HG02642 (cell line): ENCODE data around the gene SERPING1.
"Not testable (repeated sequence)": the region's sequence is repeated elsewhere in the genome, so short reads cannot be mapped to it uniquely, and the experiment has no call there.

Source experiments
- ATAC-seq: cut with Tn5 transposase; IDR thresholded peaks from one replicate; pipeline ENCODE4 v1.9.1; 2021; ENCODE audit warnings: mild to moderate bottlenecking; ENCODE audit not compliant: unreplicated experiment, poor library complexity

The SERPING1 gene

GRCh38 chr11:57649826-57650738 lies 52.6 kb downstream of the SERPING1 start, which contains the start of gene YPEL4:
TSS of gene YPEL4 (minus strand) at chr11:57649912. CDS start at chr11:57647107, 2,805 bp downstream.
- ATAC-seq = no peak

GRCh38 chr11:57650739-57651090 lies 53.2 kb downstream of the SERPING1 start:
- ATAC-seq = no peak

- ATAC-seq = no peak
Observed at GRCh38 chr11:57651408-57651807, 53.9 kb downstream of the SERPING1 start.

GRCh38 chr11:57652230-57652629 lies 54.7 kb downstream of the SERPING1 start:
- not testable (repeated sequence) for ATAC-seq

GRCh38 chr11:57652662-57653061 lies 55.2 kb downstream of the SERPING1 start:
- ATAC-seq = no peak

- ATAC-seq = no peak
Observed at GRCh38 chr11:57653163-57653562, 55.7 kb downstream of the SERPING1 start.

GRCh38 chr11:57656885-57657193 lies 59.4 kb downstream of the SERPING1 start:
- no peak for ATAC-seq

GRCh38 chr11:57657194-57658022 lies 59.9 kb downstream of the SERPING1 start, which contains the start of gene CLP1:
TSS of gene CLP1 (plus strand) at chr11:57657762. CDS start at chr11:57659477, 1,715 bp downstream.
- peak; percentile 99 for ATAC-seq

- no peak for ATAC-seq
Observed at GRCh38 chr11:57658023-57658361, 60.5 kb downstream of the SERPING1 start.

- no peak for ATAC-seq
Observed at GRCh38 chr11:57659669-57660068, 62.2 kb downstream of the SERPING1 start.

- no peak for ATAC-seq
Observed at GRCh38 chr11:57662893-57663292, 65.4 kb downstream of the SERPING1 start.

GRCh38 chr11:57663975-57664374 lies 66.5 kb downstream of the SERPING1 start:
- ATAC-seq = no peak
